SK-N-SH (cell line): Measurements from ENCODE around the gene PPIL1.

Source experiments
- CHD2 ChIP-seq: fragments of 150-350 bp; IDR thresholded peaks from 2 replicates; pipeline ENCODE4 v1.6.1; 2018; ENCODE audit warnings: low read length; ENCODE audit not compliant: partially characterized antibody
- ELF1 ChIP-seq: IDR thresholded peaks from 2 replicates; pipeline ENCODE4 v1.4.0; 2012
- GABPA ChIP-seq: IDR thresholded peaks from 2 replicates; pipeline ENCODE4 v1.4.0; 2012; ENCODE audit warnings: low read depth, mild to moderate bottlenecking
- JUND ChIP-seq: IDR thresholded peaks from 2 replicates; pipeline ENCODE4 v1.4.0; 2012
- MXI1 ChIP-seq: IDR thresholded peaks from 2 replicates; pipeline ENCODE4 v1.6.1; 2012; ENCODE audit warnings: mild to moderate bottlenecking, low read depth, low read length, improper control_type of control experiment
- POLR2AphosphoS5 ChIP-seq: IDR thresholded peaks from 2 replicates; pipeline ENCODE4 v1.6.1; 2012; ENCODE audit warnings: low read depth, low read length
- SIN3A ChIP-seq: IDR thresholded peaks from 2 replicates; pipeline ENCODE4 v1.6.1; 2012; ENCODE audit warnings: low read depth, mild to moderate bottlenecking, low read length, moderate library complexity, borderline replicate concordance
- TAF1 ChIP-seq: IDR thresholded peaks from 2 replicates; pipeline ENCODE4 v1.6.1; 2012; ENCODE audit warnings: low read depth, mild to moderate bottlenecking, low read length, moderate library complexity, borderline replicate concordance
- YY1 ChIP-seq: IDR thresholded peaks from 2 replicates; pipeline ENCODE4 v1.4.0; 2012; ENCODE audit warnings: low read depth, mild to moderate bottlenecking
- TF ChIP-seq, protein P1 (sequence below): fragments of 200-600 bp; sonication (generic); IDR thresholded peaks from 2 replicates; pipeline ENCODE4 v1.6.1; 2017; ENCODE audit warnings: antibody characterized with exemption, mild to moderate bottlenecking, moderate library complexity

DNA sequence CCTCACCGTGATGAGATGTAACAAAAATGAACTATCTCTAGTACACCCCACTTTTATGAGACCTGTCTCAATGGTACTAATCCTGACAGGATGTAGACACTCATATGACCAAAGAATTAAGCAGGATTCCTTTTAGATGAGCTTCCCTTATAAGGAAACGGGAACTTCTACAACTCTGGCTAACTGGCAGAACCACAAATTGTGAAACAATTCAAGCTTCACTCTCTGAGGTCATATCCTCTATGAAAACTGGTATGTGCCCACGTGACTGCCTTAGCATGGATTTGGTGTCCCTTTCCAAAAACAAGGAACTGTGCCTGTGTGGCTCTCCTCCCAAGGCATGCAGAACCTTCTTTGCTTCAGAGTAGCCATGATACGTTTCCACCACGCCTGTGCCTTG, 21.3 kb downstream of the PPIL1 start:
- TF ChIP-seq POLR2AphosphoS5 = no peak
- TF ChIP-seq, protein P1, sequence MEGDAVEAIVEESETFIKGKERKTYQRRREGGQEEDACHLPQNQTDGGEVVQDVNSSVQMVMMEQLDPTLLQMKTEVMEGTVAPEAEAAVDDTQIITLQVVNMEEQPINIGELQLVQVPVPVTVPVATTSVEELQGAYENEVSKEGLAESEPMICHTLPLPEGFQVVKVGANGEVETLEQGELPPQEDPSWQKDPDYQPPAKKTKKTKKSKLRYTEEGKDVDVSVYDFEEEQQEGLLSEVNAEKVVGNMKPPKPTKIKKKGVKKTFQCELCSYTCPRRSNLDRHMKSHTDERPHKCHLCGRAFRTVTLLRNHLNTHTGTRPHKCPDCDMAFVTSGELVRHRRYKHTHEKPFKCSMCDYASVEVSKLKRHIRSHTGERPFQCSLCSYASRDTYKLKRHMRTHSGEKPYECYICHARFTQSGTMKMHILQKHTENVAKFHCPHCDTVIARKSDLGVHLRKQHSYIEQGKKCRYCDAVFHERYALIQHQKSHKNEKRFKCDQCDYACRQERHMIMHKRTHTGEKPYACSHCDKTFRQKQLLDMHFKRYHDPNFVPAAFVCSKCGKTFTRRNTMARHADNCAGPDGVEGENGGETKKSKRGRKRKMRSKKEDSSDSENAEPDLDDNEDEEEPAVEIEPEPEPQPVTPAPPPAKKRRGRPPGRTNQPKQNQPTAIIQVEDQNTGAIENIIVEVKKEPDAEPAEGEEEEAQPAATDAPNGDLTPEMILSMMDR = no peak
- no peak for TF ChIP-seq TAF1
- no peak for TF ChIP-seq GABPA
- TF ChIP-seq CHD2 = no peak
- no peak for TF ChIP-seq SIN3A
- TF ChIP-seq MXI1 = no peak
- TF ChIP-seq YY1 = no peak
- no peak for TF ChIP-seq JUND
- no peak for TF ChIP-seq ELF1
